Mesodermal cell (in vitro differentiated cells): ENCODE results near the gene GNL3L. TPM values are rescaled to one million over a fixed set of nuclear protein-coding genes. Genes with fewer than 3 reads are reported as not detected.
"Not testable (repeated sequence)": the region's sequence is repeated elsewhere in the genome, so short reads cannot be mapped to it uniquely, and the experiment has no call there.

ENCODE experiments used
- H3K27ac ChIP-seq: 2 replicates; pipeline ENCODE4 v1.7.0; 2013; ENCODE audit warnings: mild to moderate bottlenecking, low read depth, low read length, moderate library complexity; ENCODE audit not compliant: severe bottlenecking
- H3K36me3 ChIP-seq: 2 replicates; pipeline ENCODE4 v1.7.1; 2013; ENCODE audit warnings: mild to moderate bottlenecking, low read length, moderate library complexity; ENCODE audit not compliant: control insufficient read depth, insufficient read depth
- H3K4me1 ChIP-seq: one replicate; pipeline ENCODE4 v1.7.1; 2013; ENCODE audit warnings: mild to moderate bottlenecking, low read length; ENCODE audit not compliant: insufficient read depth, control insufficient read depth, poor library complexity, severe bottlenecking
- H3K4me3 ChIP-seq: 2 replicates; pipeline ENCODE4 v1.7.0; 2013; ENCODE audit warnings: low read length, control low read depth, mild to moderate bottlenecking; ENCODE audit not compliant: insufficient read depth, poor library complexity, severe bottlenecking; ENCODE audit errors: extremely low read depth
- H3K9me3 ChIP-seq: 2 replicates; pipeline ENCODE4 v1.7.1; 2013; ENCODE audit warnings: mild to moderate bottlenecking, low read length, moderate library complexity; ENCODE audit not compliant: control insufficient read depth
- WGBS, 2 experiments: methylation state at CpG; one replicate each; pipeline ENCODE4 v1.1.5; 2013; ENCODE audit warnings: missing lambda C conversion rate in 2 of 2; ENCODE audit not compliant: insufficient coverage in 2 of 2; 5-methylcytosine and 5-hydroxymethylcytosine counted together
- polyA plus RNA-seq, 2 experiments: library from polyadenylated mRNA; stranded (reverse); fragments of 50-300 nt; gene quantifications; one replicate each; pipeline ENCODE4 v1.2.3, GENCODE V29; 2013

GNL3L gene
- 16.9 TPM for polyA plus RNA-seq (2013, experiment 1 of 2)
- polyA plus RNA-seq (2013, experiment 2 of 2), result 14.7 TPM

GRCh38 chrX:54529552-54530356, at the start of gene GNL3L:
TSS of gene GNL3L (plus strand) at chrX:54530219. CDS start at chrX:54532567, 2,348 bp downstream.
- Histone ChIP-seq H3K4me1 (peaks cover 10% of the 10 kb centered on the region), H3K4me3 (peak within 1 kb of the TSS; percentile 61), H3K9me3 (no peaks in the 10 kb centered on the region), H3K36me3 (peaks cover 15% of the 10 kb centered on the region), H3K27ac (peak within 1 kb of the TSS; percentile 90)
- WGBS, 2 experiments, result 0% methylated on average over 1 of the region's 51 CpGs

GRCh38 chrX:54482839-54483593, 47.0 kb upstream of the GNL3L start:
- H3K9me3 ChIP-seq, result no peaks in the 10 kb centered on the region
- peak overlapping the region; percentile 80 for H3K27ac ChIP-seq
- 25 to 29% methylated on average over 9 to 11 of the region's 21 CpGs for WGBS, 2 experiments
- H3K4me3 ChIP-seq, result no peak overlapping the region
- H3K4me1 ChIP-seq, result peaks cover 27% of the 10 kb centered on the region
- no peaks in the 10 kb centered on the region for H3K36me3 ChIP-seq

GRCh38 chrX:54483946-54484345, 46.1 kb upstream of the GNL3L start:
- no peaks in the 10 kb centered on the region for H3K9me3 ChIP-seq
- H3K4me1 ChIP-seq, result peaks cover 27% of the 10 kb centered on the region
- 62 to 78% methylated on average over 6 of the region's 9 CpGs for WGBS, 2 experiments
- no peaks in the 10 kb centered on the region for H3K36me3 ChIP-seq
- H3K4me3 ChIP-seq, result no peak overlapping the region
- peak overlapping the region; percentile 80 for H3K27ac ChIP-seq

DNA sequence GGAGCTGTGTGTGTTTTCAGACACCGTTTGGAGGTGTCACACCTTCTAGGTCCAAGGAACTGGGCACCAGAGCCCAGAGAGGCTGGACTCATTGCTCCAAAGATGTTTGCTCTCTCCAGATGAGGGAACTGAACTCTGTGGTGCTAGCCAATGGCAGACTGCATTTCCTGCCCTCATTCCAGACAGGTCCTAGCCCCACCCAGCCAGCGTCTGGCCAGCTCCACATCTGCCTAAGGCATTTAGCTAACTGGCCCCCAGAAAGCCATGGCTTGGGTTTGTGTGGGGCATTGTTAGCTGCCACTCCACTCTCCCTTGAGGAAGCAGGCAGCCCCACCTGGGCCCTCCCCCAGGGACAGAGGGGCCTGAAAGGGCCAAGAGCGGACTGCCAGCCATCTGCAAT, 45.4 kb upstream of the GNL3L start:
- 0 to 40% methylated on average over 1 of the region's 3 CpGs for WGBS, 2 experiments
- Histone ChIP-seq H3K27ac (no peak overlapping the region), H3K4me3 (no peak overlapping the region), H3K36me3 (no peaks in the 10 kb centered on the region), H3K9me3 (no peaks in the 10 kb centered on the region), H3K4me1 (peaks cover 22% of the 10 kb centered on the region)

DNA sequence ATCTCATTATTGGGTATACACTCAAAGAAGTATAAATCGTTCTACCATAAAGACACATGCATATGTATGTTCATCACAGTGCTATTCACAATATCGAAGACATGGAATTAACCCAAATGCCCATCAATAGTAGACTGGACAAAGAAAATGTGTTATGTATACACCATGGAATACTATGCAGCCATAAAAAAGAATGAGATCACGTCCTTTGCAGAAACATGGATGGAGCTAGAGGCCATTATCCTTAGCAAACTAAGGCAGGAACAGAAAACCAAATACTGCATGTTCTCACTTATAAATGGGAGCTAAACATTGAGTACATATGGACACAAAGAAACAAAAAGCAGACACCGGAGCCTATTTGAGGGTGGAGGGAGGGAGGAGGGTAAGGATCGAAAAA, 40.2 kb upstream of the GNL3L start:
- H3K9me3 ChIP-seq, H3K36me3 ChIP-seq, H3K27ac ChIP-seq, H3K4me3 ChIP-seq: not testable (repeated sequence)
- peaks cover 19% of the 10 kb centered on the region for H3K4me1 ChIP-seq
- WGBS, 2 experiments, result no CpG with 5 or more reads among the region's 5 CpGs

DNA sequence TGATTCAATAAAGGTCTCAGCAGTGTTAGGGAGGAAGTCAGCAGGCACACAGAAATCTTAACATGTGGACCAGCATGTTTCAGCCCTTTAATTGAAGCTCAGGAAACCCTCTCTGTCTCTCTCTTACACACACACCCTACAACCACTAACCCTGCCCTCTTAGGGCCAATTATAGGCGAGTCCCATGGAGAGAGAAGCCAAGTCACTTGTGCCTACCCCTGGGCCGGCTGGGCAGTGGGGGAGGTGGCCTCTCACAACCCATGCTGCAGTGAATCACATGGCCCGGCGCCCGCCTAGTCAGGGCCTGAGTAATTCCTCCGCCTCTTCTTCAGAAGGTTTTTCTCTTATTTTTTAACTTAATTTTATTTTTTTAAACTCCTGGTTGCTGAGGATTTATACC, 37.7 kb upstream of the GNL3L start:
- no peaks in the 10 kb centered on the region for H3K9me3 ChIP-seq
- H3K36me3 ChIP-seq, result no peaks in the 10 kb centered on the region
- 60% methylated on average over 1 of the region's 6 CpGs; no CpG with 5 or more reads in 1 of the 2 experiments for WGBS, 2 experiments
- no peak overlapping the region for H3K27ac ChIP-seq
- H3K4me3 ChIP-seq, result no peak overlapping the region
- peaks cover 22% of the 10 kb centered on the region for H3K4me1 ChIP-seq

GRCh38 chrX:54494166-54494988, 35.6 kb upstream of the GNL3L start:
- 33 to 70% methylated on average over 2 of the region's 10 CpGs for WGBS, 2 experiments
- no peak overlapping the region for H3K27ac ChIP-seq
- H3K9me3 ChIP-seq, result no peaks in the 10 kb centered on the region
- H3K4me1 ChIP-seq, result peaks cover 22% of the 10 kb centered on the region
- peak overlapping the region; percentile 59 for H3K4me3 ChIP-seq
- H3K36me3 ChIP-seq, result no peaks in the 10 kb centered on the region

DNA sequence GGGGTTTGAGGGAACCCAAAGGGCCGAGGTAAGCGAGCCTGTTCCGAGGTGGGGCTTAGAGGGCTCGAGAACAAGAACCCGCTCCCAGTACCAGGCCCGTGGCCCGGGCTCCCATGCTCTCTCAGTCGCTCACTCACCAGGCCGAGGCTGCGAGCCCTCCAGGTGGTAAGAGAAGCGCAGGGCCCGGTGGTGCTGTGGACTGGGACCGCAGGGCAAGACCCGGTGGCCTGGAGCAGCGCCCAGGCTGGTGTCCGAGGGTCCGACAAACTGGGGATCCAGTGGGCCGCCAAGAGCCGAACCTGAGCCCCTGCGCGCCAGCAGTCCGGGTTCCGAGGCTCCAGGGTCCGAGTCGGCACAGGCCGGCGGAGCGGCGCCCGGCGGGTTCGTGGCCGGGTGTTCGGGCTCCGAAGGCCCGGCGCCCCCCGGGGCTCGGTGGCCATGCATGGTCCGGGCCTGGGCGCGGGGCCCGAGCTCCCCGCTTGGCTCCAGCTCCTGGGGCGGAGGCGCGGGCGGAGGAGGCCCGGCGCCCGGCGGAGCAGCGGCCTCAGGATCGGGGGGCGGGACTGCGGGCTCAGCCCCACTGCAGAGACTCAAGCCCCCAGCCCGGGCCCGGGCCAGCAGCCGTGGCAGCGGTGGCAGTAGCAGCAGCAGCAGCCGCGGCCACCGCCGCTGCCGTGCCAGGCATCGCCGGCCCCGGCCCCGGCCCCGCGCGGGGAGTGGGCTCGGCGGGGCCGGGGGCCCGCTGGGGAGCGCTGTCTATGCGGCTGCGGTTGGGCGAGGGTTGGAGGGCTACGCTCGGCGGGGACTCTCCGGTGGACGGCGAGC, 34.8 kb upstream of the GNL3L start:
- 1% methylated on average over 16 to 22 of the region's 86 CpGs for WGBS, 2 experiments
- Histone ChIP-seq H3K27ac (peak overlapping the region; percentile 67), H3K36me3 (no peaks in the 10 kb centered on the region), H3K4me3 (peak overlapping the region; percentile 59), H3K9me3 (no peaks in the 10 kb centered on the region), H3K4me1 (peaks cover 22% of the 10 kb centered on the region)

- Histone ChIP-seq H3K9me3 (no peaks in the 10 kb centered on the region), H3K4me3 (peak within 1 kb of the TSS; percentile 59), H3K36me3 (no peaks in the 10 kb centered on the region), H3K27ac (peak within 1 kb of the TSS; percentile 67), H3K4me1 (peaks cover 22% of the 10 kb centered on the region)
- 0% methylated on average over 2 to 9 of the region's 51 CpGs for WGBS, 2 experiments
These were observed 34.1 kb upstream of the GNL3L start, which contains the start of gene FGD1 for GRCh38 chrX:54495814-54496516. TSS of gene FGD1 (minus strand) at chrX:54496234. CDS start at chrX:54495432, 802 bp downstream.
